ENCODE results near the gene NTHL1. TPM values are rescaled to one million over a fixed set of nuclear protein-coding genes. Genes with fewer than 3 reads are reported as not detected.

Gene NTHL1
- total RNA-seq, 2 donors from 2014 or later, result 6.7 to 6.8 TPM

GRCh38 chr16:2088759-2089358 is 41.2 kb upstream of the NTHL1 start:
- H3K27me3 Mint-ChIP-seq, result no peaks in the 10 kb centered on the region
- no peaks in the 10 kb centered on the region for H3K9me3 ChIP-seq (ENCODE audit: control insufficient read depth, low read length, poor library complexity, severe bottlenecking)
- H3K4me3 Mint-ChIP-seq, result no peak overlapping the region
- H3K27ac Mint-ChIP-seq, result no peak overlapping the region
- no peak for ATAC-seq
- H3K36me3 Mint-ChIP-seq (ENCODE audit: low read depth), result no peaks in the 10 kb centered on the region
- DNase-seq, result no peak
- H3K4me1 Mint-ChIP-seq, result no peaks in the 10 kb centered on the region

- no peaks in the 10 kb centered on the region for H3K36me3 Mint-ChIP-seq (ENCODE audit: low read depth)
- no peak overlapping the region for H3K27ac Mint-ChIP-seq
- H3K9me3 ChIP-seq (ENCODE audit: control insufficient read depth, low read length, poor library complexity, severe bottlenecking), result no peaks in the 10 kb centered on the region
- ATAC-seq (no peak), DNase-seq (no peak)
- H3K4me3 Mint-ChIP-seq, result no peak overlapping the region
- H3K27me3 Mint-ChIP-seq, result no peaks in the 10 kb centered on the region
- no peaks in the 10 kb centered on the region for H3K4me1 Mint-ChIP-seq
These were observed 40.4 kb upstream of the NTHL1 start for GRCh38 chr16:2087748-2088631.

DNA sequence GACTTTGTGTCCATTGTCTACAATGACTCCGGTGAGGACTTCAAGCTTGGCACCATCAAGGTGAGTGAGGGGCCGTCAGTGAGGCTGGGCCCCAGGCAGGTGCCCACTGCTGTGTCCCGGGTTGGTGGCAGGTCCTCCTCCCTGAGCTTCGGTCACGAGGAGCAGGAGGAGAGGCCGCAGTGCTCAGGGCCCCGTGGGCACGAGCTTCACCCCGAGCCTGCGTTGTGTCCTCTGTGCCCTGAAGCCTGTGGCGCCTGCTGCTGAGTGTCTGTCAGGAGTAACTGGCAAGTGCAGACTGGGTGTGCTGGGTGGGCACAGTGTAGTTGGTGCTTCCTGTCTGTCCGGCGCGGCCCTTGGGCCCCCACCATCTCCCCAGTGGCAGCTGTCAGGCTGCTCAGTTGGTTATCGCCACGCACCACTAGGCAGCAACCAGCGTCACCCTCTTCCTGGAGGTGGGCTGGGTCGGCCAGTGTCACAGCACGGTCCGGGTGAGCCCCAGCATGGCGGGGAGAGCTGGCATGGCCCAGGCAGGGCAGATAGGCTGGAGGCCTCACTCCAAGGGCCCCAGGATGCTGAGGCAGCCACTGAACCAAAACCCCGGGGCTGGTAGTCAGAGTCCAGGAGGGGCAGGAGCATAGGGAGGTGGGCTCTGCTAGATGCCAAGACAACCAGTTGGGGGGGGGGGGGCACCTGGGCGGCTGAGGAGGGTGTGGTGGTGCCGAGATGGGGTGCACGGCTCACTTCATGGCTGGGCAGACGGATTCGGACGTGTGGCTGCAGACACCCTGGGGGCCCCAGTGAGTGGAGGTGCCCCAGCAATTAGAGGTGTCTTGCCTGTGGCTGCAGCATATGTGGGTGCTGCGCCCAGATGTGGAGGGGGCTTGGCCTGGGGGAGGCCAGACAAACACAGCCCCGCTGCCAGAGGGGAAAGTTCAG is 39.4 kb upstream of the NTHL1 start:
- peaks cover 3% of the 10 kb centered on the region for H3K4me1 Mint-ChIP-seq
- H3K27me3 Mint-ChIP-seq, result no peaks in the 10 kb centered on the region
- peaks cover 2% of the 10 kb centered on the region for H3K36me3 Mint-ChIP-seq (ENCODE audit: low read depth)
- no peak overlapping the region for H3K4me3 Mint-ChIP-seq
- no peak overlapping the region for H3K27ac Mint-ChIP-seq
- no peak for ATAC-seq
- H3K9me3 ChIP-seq (ENCODE audit: control insufficient read depth, low read length, poor library complexity, severe bottlenecking), result no peaks in the 10 kb centered on the region
- DNase-seq, result no peak

DNA sequence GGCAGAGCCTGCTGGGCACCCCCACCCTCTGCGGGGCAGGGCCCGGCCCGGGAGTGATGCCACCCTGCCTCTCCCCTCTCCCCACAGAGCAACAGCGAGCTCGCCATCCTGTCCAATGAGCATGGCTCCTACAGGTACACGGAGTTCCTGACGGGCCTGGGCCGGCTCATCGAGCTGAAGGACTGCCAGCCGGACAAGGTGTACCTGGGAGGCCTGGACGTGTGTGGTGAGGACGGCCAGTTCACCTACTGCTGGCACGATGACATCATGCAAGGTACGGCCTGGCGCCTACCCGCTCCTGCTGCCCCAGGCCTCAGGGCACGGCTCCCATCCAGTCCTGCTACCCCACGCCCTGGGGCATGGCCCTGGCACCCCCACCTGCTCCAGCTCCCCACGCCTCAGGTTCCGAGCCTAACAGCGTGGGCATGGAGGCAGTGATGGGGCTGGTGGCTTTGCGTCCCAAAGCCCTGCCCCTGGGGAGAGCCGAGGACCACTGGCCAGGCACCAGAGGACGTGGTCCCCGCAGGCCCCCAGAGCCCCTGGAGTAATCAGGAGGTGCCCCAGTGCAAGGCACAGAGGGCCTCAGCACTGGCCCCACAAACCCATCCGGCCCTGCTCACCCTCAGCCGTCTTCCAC is 38.6 kb upstream of the NTHL1 start:
- no peaks in the 10 kb centered on the region for H3K9me3 ChIP-seq (ENCODE audit: control insufficient read depth, low read length, poor library complexity, severe bottlenecking)
- Mint-ChIP-seq H3K27me3 (no peaks in the 10 kb centered on the region), H3K36me3 (ENCODE audit: low read depth) (peaks cover 2% of the 10 kb centered on the region), H3K4me3 (no peak overlapping the region), H3K27ac (no peak overlapping the region), H3K4me1 (peaks cover 3% of the 10 kb centered on the region)
- no peak for DNase-seq
- ATAC-seq, result no peak

DNA sequence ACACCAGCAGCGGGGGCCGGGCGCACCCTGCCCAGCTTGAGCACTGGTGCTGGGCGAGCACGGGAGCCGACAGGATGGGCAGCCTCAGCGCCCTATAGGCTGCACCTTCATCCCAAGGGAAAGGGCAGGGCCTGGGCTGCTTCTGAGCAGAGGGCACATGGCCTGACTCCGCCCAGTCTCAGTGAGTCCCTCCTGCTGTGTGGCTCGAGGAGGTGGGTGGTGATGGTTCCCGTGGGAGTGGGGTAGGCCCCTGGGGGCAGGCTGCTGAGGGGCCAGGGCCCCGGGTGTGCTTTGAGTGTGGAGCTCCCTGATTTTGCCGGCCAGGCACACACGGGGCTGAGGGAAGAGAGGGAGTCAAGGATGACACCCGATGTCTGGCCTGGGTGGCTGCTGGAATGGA is 38.0 kb upstream of the NTHL1 start:
- Mint-ChIP-seq H3K27me3 (no peaks in the 10 kb centered on the region), H3K27ac (no peak overlapping the region), H3K36me3 (ENCODE audit: low read depth) (peaks cover 2% of the 10 kb centered on the region), H3K4me3 (no peak overlapping the region), H3K4me1 (peaks cover 3% of the 10 kb centered on the region)
- H3K9me3 ChIP-seq (ENCODE audit: control insufficient read depth, low read length, poor library complexity, severe bottlenecking), result no peaks in the 10 kb centered on the region
- DNase-seq (no peak), ATAC-seq (no peak)

GRCh38 chr16:2084895-2085625 is 37.4 kb upstream of the NTHL1 start:
- H3K27me3 Mint-ChIP-seq, result no peaks in the 10 kb centered on the region
- peaks cover 3% of the 10 kb centered on the region for H3K4me1 Mint-ChIP-seq
- H3K36me3 Mint-ChIP-seq (ENCODE audit: low read depth), result peaks cover 2% of the 10 kb centered on the region
- H3K4me3 Mint-ChIP-seq, result no peak overlapping the region
- H3K27ac Mint-ChIP-seq, result no peak overlapping the region
- ATAC-seq (no peak), DNase-seq (no peak)
- H3K9me3 ChIP-seq (ENCODE audit: control insufficient read depth, low read length, poor library complexity, severe bottlenecking), result no peaks in the 10 kb centered on the region

- H3K27ac Mint-ChIP-seq, result peak overlapping the region; percentile 34
- H3K4me3 Mint-ChIP-seq, result no peak overlapping the region
- no peaks in the 10 kb centered on the region for H3K27me3 Mint-ChIP-seq
- no peaks in the 10 kb centered on the region for H3K9me3 ChIP-seq (ENCODE audit: control insufficient read depth, low read length, poor library complexity, severe bottlenecking)
- peaks cover 3% of the 10 kb centered on the region for H3K4me1 Mint-ChIP-seq
- peaks cover 2% of the 10 kb centered on the region for H3K36me3 Mint-ChIP-seq (ENCODE audit: low read depth)
- no peak for ATAC-seq
- DNase-seq, result no peak
These were observed 36.5 kb upstream of the NTHL1 start for GRCh38 chr16:2083876-2084780.

DNA sequence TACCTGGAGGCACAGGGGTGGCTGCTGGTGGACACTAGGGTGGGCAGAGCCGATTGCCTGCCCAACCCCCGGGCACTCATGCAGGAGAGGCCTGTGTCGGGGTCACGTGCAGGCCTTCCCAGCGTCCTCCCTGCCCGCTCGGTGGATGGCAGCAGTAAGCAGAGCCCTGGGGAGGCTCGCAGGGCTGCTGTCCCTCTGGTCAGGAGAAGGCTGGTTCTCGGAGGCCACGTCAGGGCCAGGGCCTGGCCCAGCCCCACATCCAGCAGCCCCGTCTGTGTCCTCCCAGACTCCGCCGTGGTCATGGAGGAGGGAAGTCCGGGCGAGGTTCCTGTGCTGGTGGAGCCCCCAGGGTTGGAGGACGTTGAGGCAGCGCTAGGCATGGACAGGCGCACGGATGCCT is 35.8 kb upstream of the NTHL1 start:
- no peak overlapping the region for H3K4me3 Mint-ChIP-seq
- no peak for ATAC-seq
- peaks cover 3% of the 10 kb centered on the region for H3K4me1 Mint-ChIP-seq
- H3K27ac Mint-ChIP-seq, result peak overlapping the region; percentile 34
- no peaks in the 10 kb centered on the region for H3K9me3 ChIP-seq (ENCODE audit: control insufficient read depth, low read length, poor library complexity, severe bottlenecking)
- DNase-seq, result no peak
- peaks cover 2% of the 10 kb centered on the region for H3K36me3 Mint-ChIP-seq (ENCODE audit: low read depth)
- no peaks in the 10 kb centered on the region for H3K27me3 Mint-ChIP-seq

GRCh38 chr16:2082983-2083364 is 35.3 kb upstream of the NTHL1 start:
- H3K9me3 ChIP-seq (ENCODE audit: control insufficient read depth, low read length, poor library complexity, severe bottlenecking), result no peaks in the 10 kb centered on the region
- peaks cover 3% of the 10 kb centered on the region for H3K4me1 Mint-ChIP-seq
- no peak for DNase-seq
- no peak overlapping the region for H3K4me3 Mint-ChIP-seq
- no peak for ATAC-seq
- H3K27me3 Mint-ChIP-seq, result no peaks in the 10 kb centered on the region
- peaks cover 2% of the 10 kb centered on the region for H3K36me3 Mint-ChIP-seq (ENCODE audit: low read depth)
- peak overlapping the region; percentile 34 for H3K27ac Mint-ChIP-seq

- Mint-ChIP-seq H3K4me3 (no peak overlapping the region), H3K36me3 (ENCODE audit: low read depth) (peaks cover 2% of the 10 kb centered on the region), H3K27ac (no peak overlapping the region), H3K4me1 (peaks cover 3% of the 10 kb centered on the region), H3K27me3 (no peaks in the 10 kb centered on the region)
- H3K9me3 ChIP-seq (ENCODE audit: control insufficient read depth, low read length, poor library complexity, severe bottlenecking), result no peaks in the 10 kb centered on the region
- DNase-seq (no peak), ATAC-seq (no peak)
These were observed 34.7 kb upstream of the NTHL1 start for GRCh38 chr16:2082171-2082982.
